ENCODE data around the gene B3GALT4. TPM values are rescaled to one million over a fixed set of nuclear protein-coding genes. Genes with fewer than 3 reads are reported as not detected.

B3GALT4 gene
- total and polyA plus RNA-seq, 2 experiments from 2014 or later = 11.0 to 15.5 TPM

DNA sequence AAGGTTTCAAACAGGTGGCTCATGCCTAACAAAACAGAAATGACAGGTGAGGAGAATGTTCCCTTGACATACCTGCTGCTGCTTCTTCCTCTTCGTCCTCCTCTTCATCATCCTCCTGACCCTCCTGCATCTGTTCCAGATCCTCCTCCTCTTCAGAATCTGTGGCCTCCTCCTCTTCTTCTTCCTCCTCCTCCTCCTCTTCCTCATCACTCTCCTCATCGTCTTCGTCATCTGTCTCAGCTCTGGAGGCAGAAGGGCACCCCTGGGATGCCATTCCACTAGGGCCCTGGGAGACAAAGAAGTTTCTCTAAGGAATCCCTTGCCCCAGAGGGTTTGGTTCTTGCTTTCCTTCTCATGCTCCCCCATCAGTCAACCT, 43.0 kb downstream of the B3GALT4 start:
- TF ChIP-seq, protein P1, sequence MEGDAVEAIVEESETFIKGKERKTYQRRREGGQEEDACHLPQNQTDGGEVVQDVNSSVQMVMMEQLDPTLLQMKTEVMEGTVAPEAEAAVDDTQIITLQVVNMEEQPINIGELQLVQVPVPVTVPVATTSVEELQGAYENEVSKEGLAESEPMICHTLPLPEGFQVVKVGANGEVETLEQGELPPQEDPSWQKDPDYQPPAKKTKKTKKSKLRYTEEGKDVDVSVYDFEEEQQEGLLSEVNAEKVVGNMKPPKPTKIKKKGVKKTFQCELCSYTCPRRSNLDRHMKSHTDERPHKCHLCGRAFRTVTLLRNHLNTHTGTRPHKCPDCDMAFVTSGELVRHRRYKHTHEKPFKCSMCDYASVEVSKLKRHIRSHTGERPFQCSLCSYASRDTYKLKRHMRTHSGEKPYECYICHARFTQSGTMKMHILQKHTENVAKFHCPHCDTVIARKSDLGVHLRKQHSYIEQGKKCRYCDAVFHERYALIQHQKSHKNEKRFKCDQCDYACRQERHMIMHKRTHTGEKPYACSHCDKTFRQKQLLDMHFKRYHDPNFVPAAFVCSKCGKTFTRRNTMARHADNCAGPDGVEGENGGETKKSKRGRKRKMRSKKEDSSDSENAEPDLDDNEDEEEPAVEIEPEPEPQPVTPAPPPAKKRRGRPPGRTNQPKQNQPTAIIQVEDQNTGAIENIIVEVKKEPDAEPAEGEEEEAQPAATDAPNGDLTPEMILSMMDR (IDR thresholded peaks at IDR 0.05; ENCODE audit: low read depth, low read length) = no peak
- H3K9me3 ChIP-seq (ENCODE audit: low read depth) = no peaks in the 10 kb centered on the region
- peaks cover 21% of the 10 kb centered on the region for H3K36me3 ChIP-seq
- no peak for DNase-seq (ENCODE audit: low read depth in 1 of 2, low spot score in 1 of 2)
- no peak overlapping the region for H3K4me3 ChIP-seq
- peaks cover 9% of the 10 kb centered on the region for H3K4me1 ChIP-seq (ENCODE audit: low read depth)
- H3K27me3 ChIP-seq = no peaks in the 10 kb centered on the region
- no peak overlapping the region for H3K27ac ChIP-seq

GRCh38 chr6:33320315-33321181, 43.6 kb downstream of the B3GALT4 start:
- Histone ChIP-seq H3K27me3 (no peaks in the 10 kb centered on the region), H3K9me3 (ENCODE audit: low read depth) (no peaks in the 10 kb centered on the region), H3K4me1 (ENCODE audit: low read depth) (peaks cover 9% of the 10 kb centered on the region), H3K4me3 (no peak overlapping the region), H3K27ac (no peak overlapping the region), H3K36me3 (peaks cover 21% of the 10 kb centered on the region)
- DNase-seq (ENCODE audit: low read depth in 1 of 2, low spot score in 1 of 2) = peak in 1 of 2 donors; percentile 94
- TF ChIP-seq, protein P1 (IDR thresholded peaks at IDR 0.05; ENCODE audit: low read depth, low read length) = no peak

DNA sequence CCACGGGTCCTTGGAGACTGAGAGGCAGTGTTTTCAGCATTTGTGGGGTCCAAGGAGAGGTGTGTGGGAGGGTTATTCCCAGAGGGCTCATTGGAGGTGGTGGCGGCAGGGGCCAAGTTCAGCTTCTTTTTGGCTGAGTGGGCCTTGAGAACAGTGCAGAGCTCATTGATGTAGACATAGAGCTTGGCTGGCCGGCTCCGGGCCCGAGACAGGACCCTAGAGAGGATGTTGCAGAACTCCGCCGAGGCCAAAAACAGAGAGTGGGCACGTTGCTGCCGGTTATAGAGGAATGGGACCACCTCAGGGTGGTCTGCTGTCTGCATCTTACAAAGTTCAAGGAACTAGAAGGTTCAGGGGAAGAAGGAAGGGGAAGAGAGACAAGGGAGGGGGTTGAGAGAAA, 44.3 kb downstream of the B3GALT4 start:
- Histone ChIP-seq H3K9me3 (ENCODE audit: low read depth) (no peaks in the 10 kb centered on the region), H3K4me3 (no peak overlapping the region), H3K36me3 (peaks cover 21% of the 10 kb centered on the region), H3K4me1 (ENCODE audit: low read depth) (peaks cover 9% of the 10 kb centered on the region), H3K27ac (no peak overlapping the region), H3K27me3 (no peaks in the 10 kb centered on the region)
- no peak for DNase-seq (ENCODE audit: low read depth in 1 of 2, low spot score in 1 of 2)
- TF ChIP-seq, protein P1 (IDR thresholded peaks at IDR 0.05; ENCODE audit: low read depth, low read length) = no peak

GRCh38 chr6:33323623-33323948, 46.7 kb downstream of the B3GALT4 start:
- Histone ChIP-seq H3K27ac (peak overlapping the region; percentile 92), H3K4me1 (ENCODE audit: low read depth) (peaks cover 6% of the 10 kb centered on the region), H3K27me3 (no peaks in the 10 kb centered on the region), H3K4me3 (peak overlapping the region; percentile 63), H3K36me3 (peaks cover 20% of the 10 kb centered on the region), H3K9me3 (ENCODE audit: low read depth) (no peaks in the 10 kb centered on the region)
- DNase-seq (ENCODE audit: low read depth in 1 of 2, low spot score in 1 of 2) = no peak
- TF ChIP-seq, protein P1 (IDR thresholded peaks at IDR 0.05; ENCODE audit: low read depth, low read length) = no peak

- TF ChIP-seq, protein P1 (IDR thresholded peaks at IDR 0.05; ENCODE audit: low read depth, low read length) = no peak
- no peaks in the 10 kb centered on the region for H3K27me3 ChIP-seq
- H3K27ac ChIP-seq = no peak overlapping the region
- no peaks in the 10 kb centered on the region for H3K9me3 ChIP-seq (ENCODE audit: low read depth)
- no peak overlapping the region for H3K4me3 ChIP-seq
- peaks cover 6% of the 10 kb centered on the region for H3K4me1 ChIP-seq (ENCODE audit: low read depth)
- peaks cover 14% of the 10 kb centered on the region for H3K36me3 ChIP-seq
- no peak for DNase-seq (ENCODE audit: low read depth in 1 of 2, low spot score in 1 of 2)
Observed at GRCh38 chr6:33324125-33324524, 47.2 kb downstream of the B3GALT4 start.

Other genes starting within 250 kb of the B3GALT4 start
- 0.21 and 1.1 TPM in 2 replicates for gene HLA-DPA1, start 203.5 kb upstream of the B3GALT4 start, total RNA-seq
- gene HLA-DPA1, start 203.5 kb upstream of the B3GALT4 start, polyA plus RNA-seq = 1.2 and 1.9 TPM in 2 replicates
- 14.3 and 26.1 TPM in 2 replicates for gene HLA-DPB1, start 201.1 kb upstream of the B3GALT4 start, total RNA-seq
- 8.6 and 11.1 TPM in 2 replicates for gene HLA-DPB1, start 201.1 kb upstream of the B3GALT4 start, polyA plus RNA-seq
- 70.6 and 94.6 TPM in 2 replicates for gene COL11A2, start 84.7 kb upstream of the B3GALT4 start, total RNA-seq
- 59.6 and 63.8 TPM in 2 replicates for gene COL11A2, start 84.7 kb upstream of the B3GALT4 start, polyA plus RNA-seq
- gene RXRB, start 76.5 kb upstream of the B3GALT4 start, total RNA-seq = 38.1 and 46.7 TPM in 2 replicates
- gene RXRB, start 76.5 kb upstream of the B3GALT4 start, polyA plus RNA-seq = 37.8 and 39.6 TPM in 2 replicates
- 147 and 150 TPM in 2 replicates for gene SLC39A7, start 76.3 kb upstream of the B3GALT4 start, total RNA-seq
- 35.1 and 51.3 TPM in 2 replicates for gene SLC39A7, start 76.3 kb upstream of the B3GALT4 start, polyA plus RNA-seq
- 45.4 and 45.7 TPM in 2 replicates for gene HSD17B8, start 72.5 kb upstream of the B3GALT4 start, total RNA-seq
- 47.6 and 68.0 TPM in 2 replicates for gene HSD17B8, start 72.5 kb upstream of the B3GALT4 start, polyA plus RNA-seq
- 37.0 and 51.4 TPM in 2 replicates for gene RING1, start 68.6 kb upstream of the B3GALT4 start, total RNA-seq
- 42.1 and 44.2 TPM in 2 replicates for gene RING1, start 68.6 kb upstream of the B3GALT4 start, polyA plus RNA-seq
- gene VPS52, start 5.2 kb upstream of the B3GALT4 start, total RNA-seq = 34.4 and 37.1 TPM in 2 replicates
- 55.2 and 64.8 TPM in 2 replicates for gene VPS52, start 5.2 kb upstream of the B3GALT4 start, polyA plus RNA-seq
- gene RPS18, start 5.0 kb upstream of the B3GALT4 start, total RNA-seq = 2,022 and 2,161 TPM in 2 replicates
- 1,298 and 1,698 TPM in 2 replicates for gene RPS18, start 5.0 kb upstream of the B3GALT4 start, polyA plus RNA-seq
- gene WDR46, start 12.1 kb downstream of the B3GALT4 start, total RNA-seq = 34.8 and 58.9 TPM in 2 replicates
- gene WDR46, start 12.1 kb downstream of the B3GALT4 start, polyA plus RNA-seq = 46.3 and 70.4 TPM in 2 replicates
- 72.8 and 95.3 TPM in 2 replicates for gene PFDN6, start 12.5 kb downstream of the B3GALT4 start, total RNA-seq
- 34.2 and 35.1 TPM in 2 replicates for gene PFDN6, start 12.5 kb downstream of the B3GALT4 start, polyA plus RNA-seq
- gene RGL2, start 21.8 kb downstream of the B3GALT4 start, total RNA-seq = 61.8 and 89.8 TPM in 2 replicates
- 86.1 and 115 TPM in 2 replicates for gene RGL2, start 21.8 kb downstream of the B3GALT4 start, polyA plus RNA-seq
- 29.9 and 36.4 TPM in 2 replicates for gene TAPBP, start 37.0 kb downstream of the B3GALT4 start, total RNA-seq
- 30.8 and 39.2 TPM in 2 replicates for gene TAPBP, start 37.0 kb downstream of the B3GALT4 start, polyA plus RNA-seq
- 37.0 and 48.0 TPM in 2 replicates for gene ZBTB22, start 40.6 kb downstream of the B3GALT4 start, total RNA-seq
- gene ZBTB22, start 40.6 kb downstream of the B3GALT4 start, polyA plus RNA-seq = 29.1 and 40.7 TPM in 2 replicates
- gene DAXX, start 45.8 kb downstream of the B3GALT4 start, total RNA-seq = 27.6 and 44.3 TPM in 2 replicates
- gene DAXX, start 45.8 kb downstream of the B3GALT4 start, polyA plus RNA-seq = 38.7 and 39.9 TPM in 2 replicates
- gene KIFC1, start 114.7 kb downstream of the B3GALT4 start, total RNA-seq = 14.0 and 69.2 TPM in 2 replicates
- 9.4 and 33.3 TPM in 2 replicates for gene KIFC1, start 114.7 kb downstream of the B3GALT4 start, polyA plus RNA-seq
- 61.9 and 116 TPM in 2 replicates for gene PHF1, start 133.9 kb downstream of the B3GALT4 start, total RNA-seq
- 34.5 and 62.1 TPM in 2 replicates for gene PHF1, start 133.9 kb downstream of the B3GALT4 start, polyA plus RNA-seq
- 304 and 348 TPM in 2 replicates for gene CUTA, start 141.0 kb downstream of the B3GALT4 start, total RNA-seq
- 426 and 501 TPM in 2 replicates for gene CUTA, start 141.0 kb downstream of the B3GALT4 start, polyA plus RNA-seq
- gene SYNGAP1, start 142.9 kb downstream of the B3GALT4 start, total RNA-seq = 14.9 and 20.2 TPM in 2 replicates
- gene SYNGAP1, start 142.9 kb downstream of the B3GALT4 start, polyA plus RNA-seq = 6.8 and 10.5 TPM in 2 replicates
- gene ZBTB9, start 177.5 kb downstream of the B3GALT4 start, total RNA-seq = 5.5 and 7.8 TPM in 2 replicates
- gene ZBTB9, start 177.5 kb downstream of the B3GALT4 start, polyA plus RNA-seq = 9.5 and 11.2 TPM in 2 replicates

All from cardiac muscle cell (in vitro differentiated cells and primary cell).